GM12878 (cell line): Measurements from ENCODE around the gene PTTG1. TPM values are rescaled to one million over a fixed set of nuclear protein-coding genes. Genes with fewer than 3 reads are reported as not detected.

Source experiments
- BCL11A ChIP-seq: IDR thresholded peaks from 2 replicates; pipeline ENCODE4 v1.6.1; 2011; ENCODE audit warnings: low read depth, low read length
- FOS ChIP-seq: IDR thresholded peaks from 3 replicates; pipeline ENCODE4 v1.6.1; 2011; ENCODE audit warnings: borderline replicate concordance; ENCODE audit not compliant: insufficient read length; ENCODE audit errors: extremely low read depth
- IKZF2 ChIP-seq, 2 experiments: fragments of 450-650 bp; IDR thresholded peaks; 2 replicates each; pipeline ENCODE4 v1.6.1; 2017; ENCODE audit warnings: mild to moderate bottlenecking in 2 of 2, moderate library complexity in 2 of 2
- SP1 ChIP-seq: IDR thresholded peaks from one replicate; pipeline ENCODE4 v1.6.1; 2011; ENCODE audit warnings: low read depth, low read length
- ZNF384 ChIP-seq: IDR thresholded peaks from 2 replicates; pipeline ENCODE4 v1.6.1; 2012; ENCODE audit warnings: low read depth, mild to moderate bottlenecking, low read length, improper control_type of control experiment, borderline replicate concordance
- ZZZ3 ChIP-seq: IDR thresholded peaks from 2 replicates; pipeline ENCODE4 v1.6.1; 2011; ENCODE audit warnings: low read depth; ENCODE audit not compliant: control insufficient read depth, insufficient read length
- polyA plus RNA-seq, 11 experiments: library from polyadenylated mRNA; depleted of rRNA in 4 of 11; unstranded in 6 of 11; stranded (reverse) in 5 of 11; fragments of >200 nt; fragmentation: Nextera tagmentation in 4 of 11; fragmentation: Illumina TruSeq in 1 of 11; extraction: Ambion mirVana in 4 of 11; extraction: Trizol in 1 of 11; gene quantifications; 1 replicate in 1 of 11; 2 replicates in 10 of 11; pipeline versions ENCODE4 v1.2.1 to v1.2.3, GENCODE V29; 2011 to 2016; ENCODE audit warnings: inconsistent platforms in 2 of 11, missing spikeins in 2 of 11, low read depth in 1 of 11
- total RNA-seq, 4 experiments: library from RNA; depleted of rRNA in 3 of 4; stranded (reverse); fragments of >200 nt in 3 of 4; fragmentation: Illumina TruSeq in 1 of 4; extraction: Trizol in 1 of 4; gene quantifications; 2 replicates each; pipeline versions ENCODE4 v1.2.1 to v1.2.3, GENCODE V29; 2013 to 2021
- TF ChIP-seq, protein P1 (sequence below): fragments of 450-650 bp; IDR thresholded peaks from 2 replicates; pipeline ENCODE4 v1.6.1; 2018; ENCODE audit warnings: mild to moderate bottlenecking, low read depth, moderate library complexity; ENCODE audit not compliant: partially characterized antibody
- TF ChIP-seq, protein P2 (sequence below): fragments of 450-650 bp; formaldehyde crosslinking; IDR thresholded peaks from 2 replicates; pipeline ENCODE4 v1.4.0; 2020; ENCODE audit warnings: mild to moderate bottlenecking, moderate library complexity

The PTTG1 gene
- total and polyA plus RNA-seq, 10 of the 15 experiments (the other 5 are each of a cell fraction or from before 2014, with no cell fraction given) = 154 to 1,033 (median 377) TPM

DNA sequence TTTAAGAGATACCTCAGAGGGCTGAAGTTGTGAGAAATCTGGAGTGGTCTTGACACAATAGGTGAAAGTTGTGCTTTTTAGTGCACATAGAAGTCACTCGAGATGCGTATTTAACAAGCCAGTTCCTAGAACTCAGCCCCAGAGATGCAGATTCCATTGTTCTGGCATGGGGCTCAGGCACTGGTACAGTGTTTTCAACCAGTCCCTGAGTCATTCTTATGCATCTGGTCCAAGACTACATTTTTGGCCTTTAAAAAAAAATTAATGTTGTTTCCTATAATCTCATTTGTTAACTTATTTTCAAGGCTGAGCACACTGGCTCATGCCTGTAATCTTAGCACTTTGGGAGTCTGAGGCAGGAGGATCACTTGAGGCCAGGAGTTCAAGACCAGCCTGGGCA lies 29.6 kb downstream of the PTTG1 start (continued):
- no peak for TF ChIP-seq ZZZ3
- TF ChIP-seq FOS = no peak
- TF ChIP-seq IKZF2 (IDR thresholded peaks at IDR 0.05) = no peak
- TF ChIP-seq, protein P1, sequence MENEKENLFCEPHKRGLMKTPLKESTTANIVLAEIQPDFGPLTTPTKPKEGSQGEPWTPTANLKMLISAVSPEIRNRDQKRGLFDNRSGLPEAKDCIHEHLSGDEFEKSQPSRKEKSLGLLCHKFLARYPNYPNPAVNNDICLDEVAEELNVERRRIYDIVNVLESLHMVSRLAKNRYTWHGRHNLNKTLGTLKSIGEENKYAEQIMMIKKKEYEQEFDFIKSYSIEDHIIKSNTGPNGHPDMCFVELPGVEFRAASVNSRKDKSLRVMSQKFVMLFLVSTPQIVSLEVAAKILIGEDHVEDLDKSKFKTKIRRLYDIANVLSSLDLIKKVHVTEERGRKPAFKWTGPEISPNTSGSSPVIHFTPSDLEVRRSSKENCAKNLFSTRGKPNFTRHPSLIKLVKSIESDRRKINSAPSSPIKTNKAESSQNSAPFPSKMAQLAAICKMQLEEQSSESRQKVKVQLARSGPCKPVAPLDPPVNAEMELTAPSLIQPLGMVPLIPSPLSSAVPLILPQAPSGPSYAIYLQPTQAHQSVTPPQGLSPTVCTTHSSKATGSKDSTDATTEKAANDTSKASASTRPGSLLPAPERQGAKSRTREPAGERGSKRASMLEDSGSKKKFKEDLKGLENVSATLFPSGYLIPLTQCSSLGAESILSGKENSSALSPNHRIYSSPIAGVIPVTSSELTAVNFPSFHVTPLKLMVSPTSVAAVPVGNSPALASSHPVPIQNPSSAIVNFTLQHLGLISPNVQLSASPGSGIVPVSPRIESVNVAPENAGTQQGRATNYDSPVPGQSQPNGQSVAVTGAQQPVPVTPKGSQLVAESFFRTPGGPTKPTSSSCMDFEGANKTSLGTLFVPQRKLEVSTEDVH = no peak
- no peak for TF ChIP-seq ZNF384
- no peak for TF ChIP-seq BCL11A
- TF ChIP-seq, protein P2, sequence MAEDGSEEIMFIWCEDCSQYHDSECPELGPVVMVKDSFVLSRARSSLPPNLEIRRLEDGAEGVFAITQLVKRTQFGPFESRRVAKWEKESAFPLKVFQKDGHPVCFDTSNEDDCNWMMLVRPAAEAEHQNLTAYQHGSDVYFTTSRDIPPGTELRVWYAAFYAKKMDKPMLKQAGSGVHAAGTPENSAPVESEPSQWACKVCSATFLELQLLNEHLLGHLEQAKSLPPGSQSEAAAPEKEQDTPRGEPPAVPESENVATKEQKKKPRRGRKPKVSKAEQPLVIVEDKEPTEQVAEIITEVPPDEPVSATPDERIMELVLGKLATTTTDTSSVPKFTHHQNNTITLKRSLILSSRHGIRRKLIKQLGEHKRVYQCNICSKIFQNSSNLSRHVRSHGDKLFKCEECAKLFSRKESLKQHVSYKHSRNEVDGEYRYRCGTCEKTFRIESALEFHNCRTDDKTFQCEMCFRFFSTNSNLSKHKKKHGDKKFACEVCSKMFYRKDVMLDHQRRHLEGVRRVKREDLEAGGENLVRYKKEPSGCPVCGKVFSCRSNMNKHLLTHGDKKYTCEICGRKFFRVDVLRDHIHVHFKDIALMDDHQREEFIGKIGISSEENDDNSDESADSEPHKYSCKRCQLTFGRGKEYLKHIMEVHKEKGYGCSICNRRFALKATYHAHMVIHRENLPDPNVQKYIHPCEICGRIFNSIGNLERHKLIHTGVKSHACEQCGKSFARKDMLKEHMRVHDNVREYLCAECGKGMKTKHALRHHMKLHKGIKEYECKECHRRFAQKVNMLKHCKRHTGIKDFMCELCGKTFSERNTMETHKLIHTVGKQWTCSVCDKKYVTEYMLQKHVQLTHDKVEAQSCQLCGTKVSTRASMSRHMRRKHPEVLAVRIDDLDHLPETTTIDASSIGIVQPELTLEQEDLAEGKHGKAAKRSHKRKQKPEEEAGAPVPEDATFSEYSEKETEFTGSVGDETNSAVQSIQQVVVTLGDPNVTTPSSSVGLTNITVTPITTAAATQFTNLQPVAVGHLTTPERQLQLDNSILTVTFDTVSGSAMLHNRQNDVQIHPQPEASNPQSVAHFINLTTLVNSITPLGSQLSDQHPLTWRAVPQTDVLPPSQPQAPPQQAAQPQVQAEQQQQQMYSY = no peak
- no peak for TF ChIP-seq SP1
